Astrocyte of the hippocampus (primary cell): Measurements from ENCODE around the gene ITCH.
"Not testable (repeated sequence)": the region's sequence is repeated elsewhere in the genome, so short reads cannot be mapped to it uniquely, and the experiment has no call there.

ENCODE experiments used
- DNase-seq: peaks from one replicate; pipeline ENCODE4 v3.0.0; 2011; ENCODE audit warnings: low read depth, low spot score

ITCH gene

GRCh38 chr20:34414525-34414924 is 51.5 kb downstream of the ITCH start:
- not testable (repeated sequence) for DNase-seq

- no peak for DNase-seq
These were observed 52.0 kb downstream of the ITCH start for GRCh38 chr20:34415079-34415478.

GRCh38 chr20:34420146-34420545 is 57.1 kb downstream of the ITCH start:
- no peak for DNase-seq

- no peak for DNase-seq
These were observed 57.9 kb downstream of the ITCH start for GRCh38 chr20:34420975-34421374.

- no peak for DNase-seq
These were observed 58.8 kb downstream of the ITCH start for GRCh38 chr20:34421766-34422466.

- DNase-seq, result not testable (repeated sequence)
These were observed 62.1 kb downstream of the ITCH start for GRCh38 chr20:34425032-34425690.

- DNase-seq, result no peak
These were observed 63.0 kb downstream of the ITCH start for GRCh38 chr20:34426026-34426425.

GRCh38 chr20:34427331-34427730 is 64.3 kb downstream of the ITCH start:
- no peak for DNase-seq

- no peak for DNase-seq
These were observed 64.7 kb downstream of the ITCH start for GRCh38 chr20:34427784-34428183.

- no peak for DNase-seq
These were observed 68.1 kb downstream of the ITCH start for GRCh38 chr20:34431168-34431567.

- not testable (repeated sequence) for DNase-seq
These were observed 69.6 kb downstream of the ITCH start for GRCh38 chr20:34432663-34433062.

GRCh38 chr20:34433391-34433790 is 70.3 kb downstream of the ITCH start:
- DNase-seq, result no peak

GRCh38 chr20:34435589-34435988 is 72.5 kb downstream of the ITCH start:
- DNase-seq, result no peak

- DNase-seq, result peak; percentile 73
These were observed 74.4 kb downstream of the ITCH start for GRCh38 chr20:34437330-34437986.

GRCh38 chr20:34439168-34439567 is 76.1 kb downstream of the ITCH start:
- no peak for DNase-seq

- DNase-seq, result not testable (repeated sequence)
These were observed 78.3 kb downstream of the ITCH start for GRCh38 chr20:34441423-34441822.

- DNase-seq, result no peak
These were observed 80.5 kb downstream of the ITCH start for GRCh38 chr20:34443546-34443945.

GRCh38 chr20:34445177-34446065 is 82.3 kb downstream of the ITCH start:
- no peak for DNase-seq

GRCh38 chr20:34448517-34448916 is 85.4 kb downstream of the ITCH start:
- no peak for DNase-seq

- no peak for DNase-seq
These were observed 86.9 kb downstream of the ITCH start for GRCh38 chr20:34449674-34450592.
